Neuronal stem cell (in vitro differentiated cells): ENCODE data around the gene ATXN8OS.

Experiments
- DNase-seq: peaks from one replicate; pipeline ENCODE4 v3.0.0-alpha.2; 2013; ENCODE audit warnings: low spot score
- H2AFZ ChIP-seq: one replicate; pipeline ENCODE4 v1.6.1; 2013; ENCODE audit warnings: mild to moderate bottlenecking, low read length, inconsistent platforms
- H2AK5ac ChIP-seq: 2 replicates; pipeline ENCODE4 v1.6.1; 2013; ENCODE audit warnings: low read depth, mild to moderate bottlenecking, inconsistent platforms, low read length, moderate library complexity, mixed read lengths
- H2BK120ac ChIP-seq: 2 replicates; pipeline ENCODE4 v1.6.1; 2013; ENCODE audit warnings: low read depth, mild to moderate bottlenecking, inconsistent platforms, low read length, moderate library complexity, mixed read lengths
- H2BK12ac ChIP-seq: one replicate; pipeline ENCODE4 v1.6.1; 2013; ENCODE audit warnings: low read length, inconsistent platforms
- H2BK15ac ChIP-seq: 2 replicates; pipeline ENCODE4 v1.6.1; 2013; ENCODE audit warnings: mild to moderate bottlenecking, low read length, inconsistent platforms, mixed read lengths
- H2BK5ac ChIP-seq: one replicate; pipeline ENCODE4 v1.6.1; 2013; ENCODE audit warnings: inconsistent platforms, mild to moderate bottlenecking, low read length, moderate library complexity
- H3K14ac ChIP-seq: one replicate; pipeline ENCODE4 v1.6.1; 2013; ENCODE audit warnings: low read length, inconsistent platforms
- H3K18ac ChIP-seq: 2 replicates; pipeline ENCODE4 v1.6.1; 2013; ENCODE audit warnings: low read length, inconsistent platforms
- H3K23ac ChIP-seq: 2 replicates; pipeline ENCODE4 v1.6.1; 2013; ENCODE audit warnings: low read depth, mild to moderate bottlenecking, mixed read lengths, low read length, inconsistent platforms; ENCODE audit not compliant: poor library complexity
- H3K27ac ChIP-seq: replicated peaks from 3 replicates; pipeline ENCODE4 v1.5.1; 2013; ENCODE audit warnings: low read length, inconsistent platforms
- H3K27me3 ChIP-seq, 3 experiments: 2 replicates each; pipeline ENCODE4 v1.6.1; 2013; ENCODE audit warnings: low read length in 3 of 3, mild to moderate bottlenecking in 2 of 3, inconsistent platforms in 1 of 3, low read depth in 1 of 3, mixed read lengths in 1 of 3, moderate library complexity in 1 of 3; ENCODE audit not compliant: control insufficient read depth in 3 of 3, insufficient read depth in 3 of 3
- H3K36me3 ChIP-seq, 2 donors: replicated peaks in 1 of 2; 2 replicates each; pipeline ENCODE4 v1.6.1; 2013; ENCODE audit warnings: low read length in 2 of 2; ENCODE audit not compliant: control insufficient read depth in 2 of 2, insufficient read depth in 2 of 2
- H3K4ac ChIP-seq: 2 replicates; pipeline ENCODE4 v1.6.1; 2013; ENCODE audit warnings: inconsistent platforms, mild to moderate bottlenecking, low read length, moderate library complexity
- H3K4me1 ChIP-seq, 2 donors: 1 replicate in 1 of 2; 2 replicates in 1 of 2; pipeline ENCODE4 v1.6.1; 2013; ENCODE audit warnings: low read length in 2 of 2, low read depth in 1 of 2; ENCODE audit not compliant: control insufficient read depth in 2 of 2, insufficient read depth in 1 of 2
- H3K4me2 ChIP-seq: one replicate; pipeline ENCODE4 v1.6.1; 2013; ENCODE audit warnings: mild to moderate bottlenecking, low read length, inconsistent platforms; ENCODE audit not compliant: insufficient read depth, poor library complexity, severe bottlenecking
- H3K4me3 ChIP-seq, 2 donors: 2 replicates each; pipeline ENCODE4 v1.5.1; 2013; ENCODE audit warnings: low read length in 2 of 2, mild to moderate bottlenecking in 2 of 2, inconsistent platforms in 1 of 2, moderate library complexity in 1 of 2
- H3K79me1 ChIP-seq: one replicate; pipeline ENCODE4 v1.6.1; 2013; ENCODE audit warnings: low read depth, mild to moderate bottlenecking, inconsistent platforms, low read length, moderate library complexity
- H3K9ac ChIP-seq: one replicate; pipeline ENCODE4 v1.6.1; 2013; ENCODE audit warnings: mild to moderate bottlenecking, low read depth, low read length, inconsistent platforms; ENCODE audit not compliant: poor library complexity
- H3K9me3 ChIP-seq, 2 donors: replicated peaks in 1 of 2; 2 replicates each; pipeline versions ENCODE3 to v1.6.1; 2013; ENCODE audit warnings: low read length in 2 of 2, mild to moderate bottlenecking in 2 of 2, inconsistent platforms in 1 of 2, low read depth in 1 of 2, mixed read lengths in 1 of 2, moderate library complexity in 1 of 2; ENCODE audit not compliant: control insufficient read depth in 2 of 2, insufficient read depth in 1 of 2
- H4K8ac ChIP-seq: one replicate; pipeline ENCODE4 v1.6.1; 2013; ENCODE audit warnings: low read depth, mild to moderate bottlenecking, inconsistent platforms, low read length, moderate library complexity
- H4K91ac ChIP-seq: one replicate; pipeline ENCODE4 v1.6.1; 2013; ENCODE audit warnings: low read length, low read depth, mild to moderate bottlenecking, inconsistent platforms; ENCODE audit not compliant: poor library complexity
- WGBS, 2 donors: extraction: QIAGEN DNeasy Blood & Tissue Kit; methylation state at CpG; one replicate each; pipeline ENCODE4 v1.1.7; 2013; ENCODE audit warnings: missing lambda C conversion rate in 2 of 2, mixed read lengths in 1 of 2; ENCODE audit not compliant: insufficient read length in 2 of 2, insufficient replicate concordance in 1 of 2; ENCODE audit errors: extremely low coverage in 2 of 2; 5-methylcytosine and 5-hydroxymethylcytosine counted together

The ATXN8OS gene

GRCh38 chr13:70090036-70090723 is 17.4 kb upstream of the ATXN8OS start:
- H3K36me3 ChIP-seq, result no peaks in the 10 kb centered on the region
- WGBS, 2 donors, result no CpG with 5 or more reads among the region's 2 CpGs
- no peak for DNase-seq
- no peak overlapping the region for H2BK12ac ChIP-seq
- no peak overlapping the region for H3K14ac ChIP-seq
- H3K4me3 ChIP-seq, result no peak overlapping the region
- H2AK5ac ChIP-seq, result no peak overlapping the region
- H3K4ac ChIP-seq, result no peak overlapping the region
- no peaks in the 10 kb centered on the region for H3K9me3 ChIP-seq
- no peaks in the 10 kb centered on the region for H3K79me1 ChIP-seq
- H3K27ac ChIP-seq, result no peak overlapping the region
- no peak overlapping the region for H3K4me2 ChIP-seq
- H3K18ac ChIP-seq, result no peak overlapping the region
- no peak overlapping the region for H4K8ac ChIP-seq
- no peak overlapping the region for H2AFZ ChIP-seq
- no peak overlapping the region for H2BK5ac ChIP-seq
- no peak overlapping the region for H3K9ac ChIP-seq
- no peak overlapping the region for H2BK120ac ChIP-seq
- no peak overlapping the region for H4K91ac ChIP-seq
- H3K23ac ChIP-seq, result no peak overlapping the region
- H3K27me3 ChIP-seq, result no peaks in the 10 kb centered on the region
- no peaks in the 10 kb centered on the region for H3K4me1 ChIP-seq
- no peak overlapping the region for H2BK15ac ChIP-seq

- Histone ChIP-seq H3K79me1 (no peaks in the 10 kb centered on the region), H3K14ac (no peak overlapping the region), H3K9me3 (no peaks in the 10 kb centered on the region), H3K4me3 (no peak overlapping the region), H3K36me3 (no peaks in the 10 kb centered on the region), H4K8ac (no peak overlapping the region), H3K27ac (no peak overlapping the region), H2BK15ac (no peak overlapping the region), H2BK12ac (no peak overlapping the region), H3K9ac (no peak overlapping the region), H2AK5ac (no peak overlapping the region), H3K27me3 (no peaks in the 10 kb centered on the region), H2BK5ac (no peak overlapping the region), H3K4ac (no peak overlapping the region), H2AFZ (no peak overlapping the region), H3K4me1 (no peaks in the 10 kb centered on the region), H4K91ac (no peak overlapping the region), H2BK120ac (no peak overlapping the region), H3K4me2 (no peak overlapping the region), H3K23ac (no peak overlapping the region), H3K18ac (no peak overlapping the region)
- DNase-seq, result no peak
- no CpG with 5 or more reads among the region's 1 CpG for WGBS, 2 donors
These were observed 9.0 kb upstream of the ATXN8OS start for GRCh38 chr13:70098669-70099068.

GRCh38 chr13:70104481-70104880 is 3.1 kb upstream of the ATXN8OS start:
- Histone ChIP-seq H2AK5ac (no peak overlapping the region), H3K4ac (no peak overlapping the region), H3K14ac (no peak overlapping the region), H3K4me2 (no peak overlapping the region), H4K91ac (no peak overlapping the region), H3K79me1 (no peaks in the 10 kb centered on the region), H3K36me3 (no peaks in the 10 kb centered on the region), H2BK12ac (no peak overlapping the region), H3K27ac (no peak overlapping the region), H2AFZ (no peak overlapping the region), H3K23ac (no peak overlapping the region), H2BK120ac (no peak overlapping the region), H3K9me3 (no peaks in the 10 kb centered on the region), H3K27me3 (peaks cover 3 to 21% (median 17%) of the 10 kb centered on the region in 3 experiments), H3K4me3 (no peak overlapping the region), H4K8ac (no peak overlapping the region), H3K9ac (no peak overlapping the region), H3K4me1 (peaks cover 3 to 6% of the 10 kb centered on the region in 2 donors), H2BK5ac (no peak overlapping the region), H2BK15ac (no peak overlapping the region), H3K18ac (no peak overlapping the region)
- no peak for DNase-seq

- Histone ChIP-seq H3K36me3 (no peaks in the 10 kb centered on the region), H2BK15ac (no peak overlapping the region), H3K4me2 (peak overlapping the region; percentile 97), H3K9ac (no peak overlapping the region), H3K23ac (no peak overlapping the region), H3K9me3 (no peaks in the 10 kb centered on the region), H4K91ac (no peak overlapping the region), H2AFZ (peak overlapping the region; percentile 97), H3K79me1 (no peaks in the 10 kb centered on the region), H2BK5ac (no peak overlapping the region), H3K4me1 (peaks cover 3 to 6% of the 10 kb centered on the region in 2 donors), H3K27ac (no peak overlapping the region), H4K8ac (peak overlapping the region; percentile 48), H3K14ac (no peak overlapping the region), H3K18ac (no peak overlapping the region), H2BK120ac (no peak overlapping the region), H3K27me3 (peaks cover 3 to 21% (median 17%) of the 10 kb centered on the region in 3 experiments), H2BK12ac (no peak overlapping the region), H3K4ac (no peak overlapping the region), H2AK5ac (no peak overlapping the region), H3K4me3 (peak overlapping the region; percentile 52 to 79)
- WGBS, 2 donors, result no CpG with 5 or more reads among the region's 9 CpGs
- no peak for DNase-seq
These were observed 515 bp upstream of the ATXN8OS start for GRCh38 chr13:70107125-70107497.
